ENCODE measurements around the gene PIKFYVE. TPM values are rescaled to one million over a fixed set of nuclear protein-coding genes. Genes with fewer than 3 reads are reported as not detected.
"Not testable (repeated sequence)": the region's sequence is repeated elsewhere in the genome, so short reads cannot be mapped to it uniquely, and the experiment has no call there.

The PIKFYVE gene
- 22.4 TPM for total RNA-seq

DNA sequence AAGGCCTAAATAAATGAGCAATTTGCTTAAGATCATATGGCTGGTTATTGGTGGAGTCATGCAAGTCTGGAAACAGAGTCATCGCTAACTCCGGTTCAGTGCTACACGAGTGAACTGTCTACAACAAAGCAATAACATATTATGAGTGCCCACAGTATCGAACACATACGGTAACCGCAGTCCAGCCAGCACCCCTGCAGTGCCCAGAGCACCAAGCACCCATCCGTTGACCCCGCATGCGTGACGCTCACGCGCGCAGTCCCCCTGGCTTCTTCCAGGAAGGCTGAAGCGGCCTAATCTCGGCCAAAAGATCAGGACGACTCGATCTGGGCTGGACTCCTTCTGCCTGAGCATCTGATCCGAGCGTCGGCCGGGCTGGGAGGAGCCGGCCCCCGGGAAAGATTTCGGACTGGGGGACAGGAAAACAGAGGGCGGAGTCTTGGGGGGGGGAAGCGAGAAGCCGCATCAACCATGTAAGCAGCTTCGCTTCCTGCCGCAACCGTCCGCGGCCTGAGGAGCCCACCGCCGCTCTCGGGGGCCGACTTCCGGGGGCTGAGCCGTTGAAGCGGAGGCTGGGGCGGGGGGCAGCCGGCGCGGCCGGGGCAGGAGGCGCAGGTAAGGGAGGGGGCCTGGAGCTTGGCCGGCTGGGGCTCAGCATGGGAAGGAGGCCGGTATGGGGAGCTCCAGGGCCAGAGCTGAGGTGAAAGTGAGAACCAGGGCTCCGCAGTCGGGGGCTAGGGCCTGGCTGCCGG lies at the start of gene PIKFYVE:
PIKFYVE (plus strand) TSS at position 455 of the 752 bp plus-strand sequence. CDS start 5,265 bp downstream, outside the sequence.
- H3K9me3 ChIP-seq (ENCODE audit: control insufficient read depth in 3 of 3, low read length in 3 of 3), result no peaks in the 10 kb centered on the region
- H3K27me3 ChIP-seq (ENCODE audit: control insufficient read depth in 3 of 3, insufficient read depth in 3 of 3, low read length in 3 of 3), result no peaks in the 10 kb centered on the region
- H3K9ac ChIP-seq (ENCODE audit: low read depth in 1 of 3, low read length in 3 of 3), result peak within 1 kb of the TSS; percentile 92 to 96 (median 96)
- peak within 1 kb of the TSS; percentile 94 for H3K27ac ChIP-seq (ENCODE audit: low read depth, low read length)
- H3K36me3 ChIP-seq (ENCODE audit: control insufficient read depth in 3 of 3, insufficient read depth in 3 of 3, low read length in 3 of 3), result no peaks in the 10 kb centered on the region
- peak within 1 kb of the TSS; percentile 84 to 92 (median 88) for H3K4me3 ChIP-seq (ENCODE audit: low read length in 3 of 3)
- peaks cover 21 to 32% (median 31%) of the 10 kb centered on the region in 3 donors for H3K4me1 ChIP-seq (ENCODE audit: control insufficient read depth in 3 of 3, insufficient read depth in 3 of 3, low read length in 3 of 3)

DNA sequence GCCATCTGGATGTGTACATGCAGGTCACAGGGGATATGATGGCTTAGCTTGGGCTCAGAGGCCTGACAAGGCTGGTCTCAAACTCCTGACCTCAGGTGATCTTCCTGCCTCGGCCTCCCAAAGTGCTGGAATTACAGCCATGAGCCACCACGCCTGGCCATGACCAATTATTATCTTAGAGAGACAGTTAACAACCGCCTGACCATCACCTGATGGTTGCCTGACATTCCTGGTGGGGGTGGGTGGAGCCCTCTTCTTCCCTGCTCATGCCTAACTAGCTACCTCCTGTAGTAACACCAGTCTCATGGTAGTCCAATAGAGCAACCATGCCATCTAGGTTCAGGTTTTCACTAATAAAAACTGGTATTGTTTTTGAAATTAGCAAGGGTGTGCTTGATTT lies 44.2 kb upstream of the PIKFYVE start:
- H3K4me3 ChIP-seq (ENCODE audit: low read length in 3 of 3); H3K27me3 ChIP-seq (ENCODE audit: control insufficient read depth in 3 of 3, insufficient read depth in 3 of 3, low read length in 3 of 3); H3K4me1 ChIP-seq (ENCODE audit: control insufficient read depth in 3 of 3, insufficient read depth in 3 of 3, low read length in 3 of 3); H3K36me3 ChIP-seq (ENCODE audit: control insufficient read depth in 3 of 3, insufficient read depth in 3 of 3, low read length in 3 of 3); H3K27ac ChIP-seq (ENCODE audit: low read depth, low read length); H3K9me3 ChIP-seq (ENCODE audit: control insufficient read depth in 3 of 3, low read length in 3 of 3); H3K9ac ChIP-seq (ENCODE audit: low read depth in 1 of 3, low read length in 3 of 3): not testable (repeated sequence)

- no peak overlapping the region for H3K9ac ChIP-seq (ENCODE audit: low read depth in 1 of 3, low read length in 3 of 3)
- H3K4me3 ChIP-seq (ENCODE audit: low read length in 3 of 3), result no peak overlapping the region
- H3K36me3 ChIP-seq (ENCODE audit: control insufficient read depth in 3 of 3, insufficient read depth in 3 of 3, low read length in 3 of 3), result no peaks in the 10 kb centered on the region
- no peaks in the 10 kb centered on the region for H3K4me1 ChIP-seq (ENCODE audit: control insufficient read depth in 3 of 3, insufficient read depth in 3 of 3, low read length in 3 of 3)
- H3K27ac ChIP-seq (ENCODE audit: low read depth, low read length), result no peak overlapping the region
- H3K27me3 ChIP-seq (ENCODE audit: control insufficient read depth in 3 of 3, insufficient read depth in 3 of 3, low read length in 3 of 3), result no peaks in the 10 kb centered on the region
- H3K9me3 ChIP-seq (ENCODE audit: control insufficient read depth in 3 of 3, low read length in 3 of 3), result no peaks in the 10 kb centered on the region
Observed at GRCh38 chr2:208222351-208222750, 43.7 kb upstream of the PIKFYVE start.

DNA sequence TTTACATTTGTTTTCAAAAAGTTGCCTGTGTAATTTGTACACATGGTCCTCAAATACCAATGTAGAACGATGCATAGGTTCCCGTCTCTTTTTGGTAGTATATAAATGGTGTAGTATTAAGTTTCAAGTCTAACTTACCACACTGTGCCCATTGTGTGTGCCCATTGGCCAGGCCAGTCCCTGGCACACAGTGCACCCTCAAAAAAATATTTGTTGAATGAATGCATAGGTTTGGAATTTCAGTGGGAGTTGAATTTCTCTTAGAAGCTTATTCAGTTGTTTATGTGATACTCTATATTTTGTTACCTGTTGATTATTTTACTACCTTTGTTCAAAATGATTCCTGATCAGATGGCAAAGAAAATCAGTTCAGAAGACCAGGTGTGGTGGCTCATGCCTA lies 41.3 kb upstream of the PIKFYVE start:
- no peaks in the 10 kb centered on the region for H3K9me3 ChIP-seq (ENCODE audit: control insufficient read depth in 3 of 3, low read length in 3 of 3)

GRCh38 chr2:208227581-208228232 lies 38.3 kb upstream of the PIKFYVE start:
- Histone ChIP-seq H3K36me3 (ENCODE audit: control insufficient read depth in 3 of 3, insufficient read depth in 3 of 3, low read length in 3 of 3) (no peaks in the 10 kb centered on the region), H3K27me3 (ENCODE audit: control insufficient read depth in 3 of 3, insufficient read depth in 3 of 3, low read length in 3 of 3) (no peaks in the 10 kb centered on the region), H3K4me3 (ENCODE audit: low read length in 3 of 3) (no peak overlapping the region), H3K9me3 (ENCODE audit: control insufficient read depth in 3 of 3, low read length in 3 of 3) (no peaks in the 10 kb centered on the region), H3K9ac (ENCODE audit: low read depth in 1 of 3, low read length in 3 of 3) (no peak overlapping the region), H3K27ac (ENCODE audit: low read depth, low read length) (no peak overlapping the region), H3K4me1 (ENCODE audit: control insufficient read depth in 3 of 3, insufficient read depth in 3 of 3, low read length in 3 of 3) (no peaks in the 10 kb centered on the region)

More for the DNA sequence above, 41.3 kb upstream of the PIKFYVE start:
- Histone ChIP-seq H3K4me1 (ENCODE audit: control insufficient read depth in 3 of 3, insufficient read depth in 3 of 3, low read length in 3 of 3) (no peaks in the 10 kb centered on the region), H3K36me3 (ENCODE audit: control insufficient read depth in 3 of 3, insufficient read depth in 3 of 3, low read length in 3 of 3) (no peaks in the 10 kb centered on the region), H3K27ac (ENCODE audit: low read depth, low read length) (no peak overlapping the region), H3K9ac (ENCODE audit: low read depth in 1 of 3, low read length in 3 of 3) (no peak overlapping the region), H3K4me3 (ENCODE audit: low read length in 3 of 3) (no peak overlapping the region), H3K27me3 (ENCODE audit: control insufficient read depth in 3 of 3, insufficient read depth in 3 of 3, low read length in 3 of 3) (no peaks in the 10 kb centered on the region)

GRCh38 chr2:208228476-208228875 lies 37.6 kb upstream of the PIKFYVE start:
- Histone ChIP-seq H3K27me3 (ENCODE audit: control insufficient read depth in 3 of 3, insufficient read depth in 3 of 3, low read length in 3 of 3) (no peaks in the 10 kb centered on the region), H3K4me3 (ENCODE audit: low read length in 3 of 3) (no peak overlapping the region), H3K9ac (ENCODE audit: low read depth in 1 of 3, low read length in 3 of 3) (no peak overlapping the region), H3K9me3 (ENCODE audit: control insufficient read depth in 3 of 3, low read length in 3 of 3) (no peaks in the 10 kb centered on the region), H3K36me3 (ENCODE audit: control insufficient read depth in 3 of 3, insufficient read depth in 3 of 3, low read length in 3 of 3) (no peaks in the 10 kb centered on the region), H3K4me1 (ENCODE audit: control insufficient read depth in 3 of 3, insufficient read depth in 3 of 3, low read length in 3 of 3) (no peaks in the 10 kb centered on the region), H3K27ac (ENCODE audit: low read depth, low read length) (no peak overlapping the region)

- H3K9me3 ChIP-seq (ENCODE audit: control insufficient read depth in 3 of 3, low read length in 3 of 3), result no peaks in the 10 kb centered on the region
- H3K36me3 ChIP-seq (ENCODE audit: control insufficient read depth in 3 of 3, insufficient read depth in 3 of 3, low read length in 3 of 3), result peaks cover 19 to 30% (median 30%) of the 10 kb centered on the region in 3 donors
- H3K27me3 ChIP-seq (ENCODE audit: control insufficient read depth in 3 of 3, insufficient read depth in 3 of 3, low read length in 3 of 3), result no peaks in the 10 kb centered on the region
- H3K27ac ChIP-seq (ENCODE audit: low read depth, low read length), result no peak overlapping the region
- H3K4me1 ChIP-seq (ENCODE audit: control insufficient read depth in 3 of 3, insufficient read depth in 3 of 3, low read length in 3 of 3), result no peaks in the 10 kb centered on the region
- no peak overlapping the region for H3K4me3 ChIP-seq (ENCODE audit: low read length in 3 of 3)
- H3K9ac ChIP-seq (ENCODE audit: low read depth in 1 of 3, low read length in 3 of 3), result no peak overlapping the region
Observed at GRCh38 chr2:208234786-208235185, 31.3 kb upstream of the PIKFYVE start.

DNA sequence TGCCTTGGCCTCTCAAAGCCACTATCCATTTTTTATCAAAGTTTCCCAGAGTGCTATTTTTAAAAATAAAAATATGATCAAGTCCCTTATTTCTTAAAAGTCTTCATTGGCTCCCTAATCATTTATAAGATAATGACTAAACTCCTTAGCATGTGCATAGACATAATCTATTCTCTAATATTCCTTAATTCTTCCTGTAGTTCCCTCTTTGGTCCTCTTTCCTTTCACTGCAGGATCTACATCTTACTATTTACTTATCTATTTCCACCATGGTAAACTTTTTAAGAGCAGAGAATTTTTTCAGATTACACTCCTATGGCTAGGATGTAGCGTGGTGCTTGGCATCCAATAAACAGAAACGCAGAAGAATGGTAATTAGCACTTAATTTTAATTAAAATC lies 30.2 kb upstream of the PIKFYVE start:
- H3K27ac ChIP-seq (ENCODE audit: low read depth, low read length), result no peak overlapping the region
- no peaks in the 10 kb centered on the region for H3K4me1 ChIP-seq (ENCODE audit: control insufficient read depth in 3 of 3, insufficient read depth in 3 of 3, low read length in 3 of 3)
- no peak overlapping the region for H3K4me3 ChIP-seq (ENCODE audit: low read length in 3 of 3)
- H3K9ac ChIP-seq (ENCODE audit: low read depth in 1 of 3, low read length in 3 of 3), result no peak overlapping the region
- peaks cover 29 to 38% (median 36%) of the 10 kb centered on the region in 3 donors for H3K36me3 ChIP-seq (ENCODE audit: control insufficient read depth in 3 of 3, insufficient read depth in 3 of 3, low read length in 3 of 3)
- no peaks in the 10 kb centered on the region for H3K9me3 ChIP-seq (ENCODE audit: control insufficient read depth in 3 of 3, low read length in 3 of 3)
- H3K27me3 ChIP-seq (ENCODE audit: control insufficient read depth in 3 of 3, insufficient read depth in 3 of 3, low read length in 3 of 3), result no peaks in the 10 kb centered on the region

DNA sequence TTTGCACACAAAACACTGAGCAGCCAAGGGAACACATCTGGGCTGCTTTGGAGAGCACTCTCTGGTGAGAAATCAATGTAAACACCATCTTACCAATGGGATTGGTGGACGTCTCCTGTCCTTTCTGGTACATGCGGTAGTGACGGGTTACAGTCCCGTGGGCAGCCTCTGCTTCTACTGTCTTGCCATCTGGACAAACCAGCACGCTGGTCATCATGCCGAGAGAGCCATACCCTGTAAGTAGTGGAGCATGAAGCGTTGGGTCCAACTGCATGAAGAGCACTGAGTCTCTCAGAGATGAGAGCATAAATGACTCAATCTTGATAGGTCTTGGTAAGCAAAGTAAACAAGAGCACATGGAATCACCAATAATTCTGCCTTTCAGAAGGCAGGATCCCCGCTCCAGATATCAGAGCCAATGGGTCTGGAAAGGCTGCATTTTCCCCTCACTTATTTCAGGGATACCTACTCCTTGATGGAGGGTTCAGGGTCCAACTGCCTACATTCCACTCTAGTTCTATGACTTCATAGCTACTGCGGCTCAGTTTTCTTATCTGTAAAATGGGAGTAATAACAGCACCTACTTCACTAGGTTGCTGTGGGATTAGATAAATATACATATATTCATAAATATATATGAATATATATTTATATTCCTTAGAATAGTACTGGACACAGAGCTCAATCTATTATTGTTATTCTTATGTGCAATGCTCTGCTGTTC lies 26.1 kb upstream of the PIKFYVE start:
- no peaks in the 10 kb centered on the region for H3K27me3 ChIP-seq (ENCODE audit: control insufficient read depth in 3 of 3, insufficient read depth in 3 of 3, low read length in 3 of 3)
- no peak overlapping the region for H3K4me3 ChIP-seq (ENCODE audit: low read length in 3 of 3)
- H3K36me3 ChIP-seq (ENCODE audit: control insufficient read depth in 3 of 3, insufficient read depth in 3 of 3, low read length in 3 of 3), result peaks cover 40 to 64% (median 53%) of the 10 kb centered on the region in 3 donors
- H3K4me1 ChIP-seq (ENCODE audit: control insufficient read depth in 3 of 3, insufficient read depth in 3 of 3, low read length in 3 of 3), result no peaks in the 10 kb centered on the region
- H3K9me3 ChIP-seq (ENCODE audit: control insufficient read depth in 3 of 3, low read length in 3 of 3), result no peaks in the 10 kb centered on the region
- no peak overlapping the region for H3K27ac ChIP-seq (ENCODE audit: low read depth, low read length)
- H3K9ac ChIP-seq (ENCODE audit: low read depth in 1 of 3, low read length in 3 of 3), result no peak overlapping the region

All from skeletal muscle tissue (tissue), 4 donors.